CD4-positive, alpha-beta T cell treated with Interleukin-4 for 4 hours (primary cell): Measurements from ENCODE around the gene KLHL42.
"Not testable (repeated sequence)": the region's sequence is repeated elsewhere in the genome, so short reads cannot be mapped to it uniquely, and the experiment has no call there.

Experiments
- DNase-seq: peaks from one replicate; pipeline ENCODE4 v3.0.0-alpha.2; 2020

The KLHL42 gene, protein sequence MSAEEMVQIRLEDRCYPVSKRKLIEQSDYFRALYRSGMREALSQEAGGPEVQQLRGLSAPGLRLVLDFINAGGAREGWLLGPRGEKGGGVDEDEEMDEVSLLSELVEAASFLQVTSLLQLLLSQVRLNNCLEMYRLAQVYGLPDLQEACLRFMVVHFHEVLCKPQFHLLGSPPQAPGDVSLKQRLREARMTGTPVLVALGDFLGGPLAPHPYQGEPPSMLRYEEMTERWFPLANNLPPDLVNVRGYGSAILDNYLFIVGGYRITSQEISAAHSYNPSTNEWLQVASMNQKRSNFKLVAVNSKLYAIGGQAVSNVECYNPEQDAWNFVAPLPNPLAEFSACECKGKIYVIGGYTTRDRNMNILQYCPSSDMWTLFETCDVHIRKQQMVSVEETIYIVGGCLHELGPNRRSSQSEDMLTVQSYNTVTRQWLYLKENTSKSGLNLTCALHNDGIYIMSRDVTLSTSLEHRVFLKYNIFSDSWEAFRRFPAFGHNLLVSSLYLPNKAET

DNA sequence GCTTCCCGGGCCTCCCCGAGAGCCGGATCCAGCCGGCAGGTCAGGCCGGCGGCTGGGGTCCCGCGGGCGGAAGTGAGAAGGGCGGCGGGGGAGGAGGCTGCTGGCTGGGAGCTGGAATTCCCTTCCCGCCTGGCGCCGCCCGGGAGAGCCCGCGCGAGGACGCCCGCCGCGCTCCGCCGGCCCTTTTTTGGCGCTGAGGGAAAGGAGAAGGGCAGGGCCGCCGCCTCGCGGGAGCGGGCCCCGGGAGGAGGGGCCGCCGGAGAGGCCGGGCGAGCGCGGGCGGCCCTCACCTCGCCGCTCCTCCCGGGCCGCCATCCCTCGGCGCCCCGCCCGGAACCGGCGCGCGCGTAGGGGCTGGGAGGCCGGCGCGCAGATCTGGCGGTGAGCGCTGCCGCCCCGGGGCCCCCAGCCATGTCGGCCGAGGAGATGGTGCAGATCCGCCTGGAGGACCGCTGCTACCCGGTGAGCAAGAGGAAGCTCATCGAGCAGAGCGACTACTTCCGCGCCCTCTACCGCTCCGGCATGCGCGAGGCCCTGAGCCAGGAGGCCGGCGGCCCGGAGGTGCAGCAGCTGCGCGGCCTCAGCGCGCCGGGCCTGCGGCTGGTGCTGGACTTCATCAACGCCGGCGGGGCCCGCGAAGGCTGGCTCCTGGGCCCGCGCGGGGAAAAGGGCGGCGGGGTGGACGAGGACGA lies at the start of gene KLHL42, which contains the start of gene MANSC4:
TSS of gene KLHL42 (plus strand) at position 314 of the 692 bp plus-strand sequence. CDS start at position 412, 98 bp downstream.
TSS of gene MANSC4 (minus strand) at position 317 of the 692 bp plus-strand sequence. CDS start 8,960 bp downstream, outside the sequence.
- DNase-seq, result peak; percentile 64

DNA sequence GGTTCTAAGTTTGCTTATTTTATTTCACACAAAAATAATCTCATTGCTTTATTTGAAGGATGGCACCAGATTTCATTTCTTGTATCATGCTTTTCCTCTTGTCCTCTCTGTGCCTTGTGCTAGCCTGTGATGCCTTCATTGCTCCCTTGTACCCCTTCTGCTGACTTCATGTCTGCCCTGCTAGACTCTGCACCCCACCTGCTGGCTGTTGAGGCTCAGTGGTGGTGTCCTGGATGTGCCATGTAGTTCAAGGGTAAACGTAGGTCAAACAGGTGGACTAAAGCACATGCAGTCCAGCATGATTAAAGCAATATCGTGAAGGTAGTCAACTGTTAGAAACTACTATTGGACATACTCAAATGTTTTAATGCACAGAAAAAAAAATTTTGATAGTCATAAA lies 47.8 kb upstream of the KLHL42 start:
- DNase-seq, result no peak

DNA sequence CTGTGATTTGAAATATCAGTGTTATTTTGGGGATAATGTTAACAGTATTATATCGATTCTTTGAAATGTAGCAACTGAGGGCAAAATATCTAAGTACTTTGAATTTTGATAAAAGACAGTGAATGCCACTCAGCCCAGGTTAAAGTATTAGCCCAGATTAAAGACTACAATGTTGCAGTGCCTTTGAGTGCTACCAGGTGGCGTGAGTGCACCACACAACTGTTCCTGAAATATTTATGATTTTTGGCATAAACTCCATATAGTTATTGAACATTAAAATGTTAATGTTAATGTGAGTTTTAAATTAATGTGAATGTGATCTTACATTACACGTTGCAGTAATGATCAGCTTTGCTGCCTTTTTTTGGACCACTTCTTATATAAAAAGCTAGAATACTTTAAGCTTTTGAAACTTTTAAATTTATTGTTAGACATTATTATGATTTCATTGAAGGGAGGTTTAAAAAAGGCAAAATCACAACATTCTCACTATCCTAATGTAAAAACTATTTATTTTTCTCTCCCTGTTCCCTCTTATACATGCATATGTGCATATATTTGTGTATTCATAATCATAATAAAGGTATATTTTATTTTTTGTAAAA lies 46.9 kb upstream of the KLHL42 start:
- DNase-seq, result peak; percentile 33

DNA sequence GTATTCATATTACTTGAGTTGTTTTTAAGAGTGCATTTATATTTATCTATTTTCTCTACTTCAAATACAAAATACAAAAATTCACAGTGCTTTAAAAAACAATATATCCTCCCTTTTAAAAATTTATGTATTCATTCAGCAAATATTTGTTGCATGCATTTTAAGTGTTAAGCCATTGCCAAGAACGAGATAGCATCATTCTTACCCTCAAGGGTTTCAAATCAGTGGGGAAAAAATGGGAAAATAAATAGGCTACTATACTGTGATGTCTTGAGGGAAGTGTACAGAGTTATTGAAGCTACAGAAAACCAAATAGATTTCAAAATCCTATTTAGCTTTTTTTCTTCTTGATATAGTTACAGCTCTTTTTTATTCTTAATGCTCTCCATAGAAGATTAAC lies 46.2 kb upstream of the KLHL42 start:
- no peak for DNase-seq

- not testable (repeated sequence) for DNase-seq
Observed at GRCh38 chr12:27734321-27734720, 45.7 kb upstream of the KLHL42 start.

GRCh38 chr12:27743601-27744000 lies 36.4 kb upstream of the KLHL42 start:
- DNase-seq, result no peak

DNA sequence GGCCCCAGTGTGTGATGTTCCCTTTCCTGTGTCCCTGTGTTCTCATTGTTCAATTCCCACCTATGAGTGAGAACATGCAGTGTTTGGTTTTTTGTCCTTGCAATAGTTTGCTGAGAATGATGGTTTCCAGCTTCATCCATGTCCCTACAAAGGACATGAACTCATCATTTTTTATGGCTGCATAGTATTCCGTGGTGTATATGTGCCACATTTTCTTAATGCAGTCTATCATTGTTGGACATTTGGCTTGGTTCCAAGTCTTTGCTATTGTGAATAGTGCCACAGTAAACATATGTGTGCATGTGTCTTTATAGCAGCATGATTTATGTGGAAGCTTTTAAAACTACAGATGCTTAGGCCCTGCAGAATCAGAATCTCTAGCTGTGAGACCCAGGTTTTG lies 34.3 kb upstream of the KLHL42 start:
- not testable (repeated sequence) for DNase-seq

DNA sequence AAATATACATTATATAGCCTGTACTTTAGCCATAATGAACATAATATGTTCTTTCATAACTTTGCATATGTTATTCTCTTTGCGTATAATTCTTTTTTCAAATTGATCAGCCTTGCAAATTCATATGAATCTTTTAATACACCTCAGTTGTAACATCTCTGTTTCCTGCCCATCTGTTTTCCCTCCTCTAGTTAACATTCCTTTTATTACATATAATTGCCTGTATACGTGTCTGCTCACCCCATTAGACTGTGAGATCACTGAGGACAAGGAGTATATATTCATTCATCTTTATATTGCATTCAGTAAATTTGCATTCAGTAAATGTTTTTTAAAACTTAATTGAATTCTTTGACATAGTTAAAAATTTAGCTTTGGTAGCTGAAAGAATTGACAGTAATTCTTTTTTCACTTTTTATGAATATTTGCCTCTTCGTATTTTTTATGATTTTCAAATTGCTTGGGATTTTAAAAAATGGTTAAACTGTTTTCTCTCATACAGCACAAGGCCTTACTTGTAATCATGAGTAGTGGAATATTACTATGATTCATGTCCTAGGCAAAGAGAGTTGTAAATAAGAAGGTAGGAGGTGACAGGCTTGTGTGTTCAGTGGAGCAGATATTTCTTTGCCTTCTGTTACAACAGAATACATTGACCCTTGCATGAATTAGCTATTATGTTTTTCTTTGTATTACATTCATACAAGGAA lies 32.8 kb upstream of the KLHL42 start:
- no peak for DNase-seq

DNA sequence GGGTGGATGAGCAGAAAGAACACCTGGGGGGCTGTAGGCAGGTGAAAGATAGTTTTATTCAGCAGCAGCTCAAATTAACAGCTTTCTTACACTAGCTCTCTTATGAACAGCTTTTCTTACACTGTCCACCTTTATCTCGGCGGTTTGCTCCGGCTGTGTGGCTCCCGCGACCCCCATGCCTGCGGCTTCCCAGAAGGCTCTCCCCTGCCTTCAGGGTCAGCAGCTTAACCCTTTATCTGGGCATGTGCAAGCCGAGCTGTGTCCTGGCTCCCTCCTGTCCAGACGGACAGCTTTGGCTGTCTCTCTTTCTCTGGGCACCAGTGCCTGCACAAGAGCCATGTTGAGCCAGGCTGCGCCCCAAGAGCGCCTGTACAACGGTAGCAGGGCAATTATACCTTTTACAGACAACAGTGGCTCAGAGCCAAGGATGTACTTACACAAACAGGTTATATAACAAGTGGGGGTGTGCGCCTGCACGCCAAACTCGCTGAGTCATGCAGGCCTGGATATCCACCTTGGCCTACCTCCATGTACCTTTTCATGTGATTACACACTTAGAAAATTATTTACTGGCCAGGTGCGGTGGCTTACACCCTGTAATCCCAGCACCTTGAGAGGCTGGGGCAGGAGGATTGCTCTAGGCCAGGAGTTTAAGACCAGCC lies 28.5 kb upstream of the KLHL42 start:
- no peak for DNase-seq

GRCh38 chr12:27754795-27755194 lies 25.2 kb upstream of the KLHL42 start:
- DNase-seq, result no peak

DNA sequence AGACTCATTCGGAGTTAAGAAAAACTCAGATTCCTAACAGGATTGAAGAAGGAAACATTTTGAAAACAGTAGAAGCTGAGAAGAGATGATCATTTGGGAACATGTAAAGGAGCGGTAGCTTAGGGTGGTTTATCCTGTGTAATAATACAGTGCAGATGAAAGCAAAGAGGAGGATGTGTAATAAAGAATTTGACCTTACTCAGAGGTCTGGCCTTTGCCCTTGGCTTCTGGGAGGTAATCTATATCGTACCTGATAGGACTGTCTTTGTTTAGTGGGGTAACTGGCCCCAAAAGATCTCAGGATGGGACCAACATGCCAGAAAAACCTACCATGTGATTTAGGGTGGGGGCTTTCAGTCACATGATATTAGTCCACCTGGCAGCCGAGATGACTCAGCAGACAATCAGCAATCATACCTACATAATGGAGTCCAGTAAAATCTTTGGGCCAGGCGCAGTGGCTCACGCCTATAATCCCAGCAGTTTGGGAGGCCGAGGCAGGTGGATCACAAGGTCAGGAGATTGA lies 23.3 kb upstream of the KLHL42 start:
- no peak for DNase-seq

- DNase-seq, result no peak
Observed at GRCh38 chr12:27762757-27763156, 17.3 kb upstream of the KLHL42 start.

DNA sequence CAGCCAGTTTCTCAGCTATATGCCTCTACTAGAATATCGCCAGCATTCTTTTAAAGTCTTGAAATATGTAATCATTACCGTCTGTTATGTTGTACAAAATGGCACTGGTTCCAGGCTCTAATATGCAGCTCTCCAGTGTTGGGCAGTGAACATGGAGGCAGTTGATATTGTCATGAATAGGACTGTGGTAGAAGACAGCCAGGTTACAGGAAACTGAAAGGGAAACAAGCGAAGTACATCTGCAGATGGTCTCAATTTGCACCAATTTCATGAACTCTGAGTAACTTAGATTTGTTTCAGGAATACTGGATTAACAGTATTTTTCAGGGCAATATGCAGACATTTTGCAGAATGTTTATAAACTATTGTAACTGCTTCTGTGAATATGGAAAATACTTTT lies 13.4 kb upstream of the KLHL42 start:
- DNase-seq, result no peak

DNA sequence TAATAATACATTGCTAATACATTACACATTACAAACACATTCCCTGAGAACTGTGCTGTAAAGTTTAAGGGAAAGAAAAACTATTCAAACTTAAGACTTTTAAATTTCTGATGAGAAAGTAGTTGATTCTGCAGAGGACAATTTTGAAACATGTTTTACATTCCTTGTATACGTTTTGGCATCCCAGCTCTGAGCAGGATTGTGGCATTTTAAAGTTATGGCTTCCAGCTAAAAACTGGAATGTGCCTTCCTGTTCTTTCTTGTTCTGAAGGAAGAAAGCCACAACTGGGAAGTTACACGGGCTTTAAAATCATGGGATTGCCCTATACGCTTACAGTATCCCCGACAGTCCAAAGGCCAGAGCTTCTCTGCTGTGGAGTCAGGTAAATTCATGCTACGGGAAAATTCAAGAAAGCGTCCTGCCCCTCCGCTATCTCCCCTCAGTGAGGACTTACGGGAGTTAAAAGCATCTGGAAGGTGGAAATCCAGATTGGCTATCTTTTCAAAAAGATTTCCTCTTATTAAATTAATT lies 10.8 kb upstream of the KLHL42 start:
- DNase-seq, result no peak

- DNase-seq, result no peak
Observed at GRCh38 chr12:27771481-27772327, 8.3 kb upstream of the KLHL42 start.

DNA sequence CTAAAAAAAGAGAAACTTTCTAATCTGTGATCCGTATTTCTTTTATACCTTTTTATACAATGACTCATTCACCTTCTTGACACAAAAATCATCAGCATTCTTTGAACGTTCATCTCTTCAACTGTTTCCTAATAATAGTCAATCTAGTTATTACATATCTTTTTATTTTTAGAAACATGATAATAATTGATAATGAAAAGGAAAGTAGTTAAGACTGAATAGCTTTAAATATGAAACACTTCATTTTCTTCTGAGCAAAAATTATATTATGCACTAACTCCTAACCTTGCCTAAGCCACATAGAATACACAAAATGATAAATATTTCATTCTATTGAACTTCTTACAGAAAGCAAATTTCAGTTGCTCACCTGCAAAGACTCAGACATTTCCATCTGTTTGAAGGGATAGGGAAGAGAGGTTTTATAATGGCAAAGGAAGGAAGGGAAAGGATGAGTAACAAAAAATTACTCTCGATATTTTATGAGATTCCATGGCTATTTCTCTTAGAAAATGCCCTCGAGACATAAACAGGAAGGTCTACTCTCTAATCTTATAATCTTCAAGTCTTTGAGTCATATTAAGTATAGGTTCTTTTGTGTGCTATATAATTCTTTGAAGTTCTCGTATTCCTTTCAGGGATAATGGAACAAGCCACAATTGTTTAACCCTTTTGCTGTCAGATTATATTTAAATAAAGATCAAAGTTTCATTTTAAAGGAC lies 7.5 kb upstream of the KLHL42 start:
- no peak for DNase-seq

DNA sequence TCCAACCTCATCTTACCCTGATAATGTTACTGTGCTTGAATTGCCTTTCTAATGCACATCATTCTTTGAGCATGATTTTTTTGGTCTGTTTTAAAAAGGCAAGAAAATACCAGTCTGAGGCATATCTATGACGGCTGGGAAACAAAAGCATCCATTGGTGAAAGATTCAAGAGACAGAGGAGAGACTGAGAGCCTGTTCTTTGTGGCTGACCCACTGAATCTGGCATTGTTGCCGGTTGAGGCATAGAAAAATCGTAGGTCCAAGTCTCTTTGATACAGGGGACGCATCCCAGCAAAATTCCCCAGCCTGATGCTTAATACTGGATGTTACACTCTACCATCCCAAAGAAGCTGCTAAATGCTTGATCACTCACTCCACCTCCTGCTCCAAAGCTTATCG lies 2.9 kb upstream of the KLHL42 start:
- DNase-seq, result no peak

DNA sequence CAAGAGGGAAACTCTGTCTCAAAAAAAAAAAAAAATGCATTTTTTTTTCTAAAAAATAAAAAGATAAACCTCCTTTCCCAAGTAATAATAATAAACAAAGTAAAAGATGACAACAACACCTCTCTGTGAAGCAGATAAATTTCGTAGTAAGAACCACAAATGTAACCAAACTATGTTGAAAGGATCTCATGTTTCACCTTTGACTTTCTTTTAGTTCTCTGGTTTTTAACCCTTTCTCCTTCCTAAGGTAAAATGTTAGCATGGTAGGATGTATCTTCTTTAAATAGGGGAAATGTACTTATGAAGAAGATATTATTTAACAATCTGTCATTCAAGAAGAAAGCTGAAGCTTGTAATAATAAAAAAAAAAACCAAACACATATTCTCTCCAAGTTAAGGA lies 1.8 kb upstream of the KLHL42 start:
- no peak for DNase-seq

- no peak for DNase-seq
Observed at GRCh38 chr12:27779416-27779919, 565 bp upstream of the KLHL42 start.
